ENCODE data around the gene ATAD2B. TPM values are rescaled to one million over a fixed set of nuclear protein-coding genes. Genes with fewer than 3 reads are reported as not detected.

The ATAD2B gene
- total RNA-seq, 4 donors from 2014 or later, result 22.9 to 34.9 (median 28.5) TPM

DNA sequence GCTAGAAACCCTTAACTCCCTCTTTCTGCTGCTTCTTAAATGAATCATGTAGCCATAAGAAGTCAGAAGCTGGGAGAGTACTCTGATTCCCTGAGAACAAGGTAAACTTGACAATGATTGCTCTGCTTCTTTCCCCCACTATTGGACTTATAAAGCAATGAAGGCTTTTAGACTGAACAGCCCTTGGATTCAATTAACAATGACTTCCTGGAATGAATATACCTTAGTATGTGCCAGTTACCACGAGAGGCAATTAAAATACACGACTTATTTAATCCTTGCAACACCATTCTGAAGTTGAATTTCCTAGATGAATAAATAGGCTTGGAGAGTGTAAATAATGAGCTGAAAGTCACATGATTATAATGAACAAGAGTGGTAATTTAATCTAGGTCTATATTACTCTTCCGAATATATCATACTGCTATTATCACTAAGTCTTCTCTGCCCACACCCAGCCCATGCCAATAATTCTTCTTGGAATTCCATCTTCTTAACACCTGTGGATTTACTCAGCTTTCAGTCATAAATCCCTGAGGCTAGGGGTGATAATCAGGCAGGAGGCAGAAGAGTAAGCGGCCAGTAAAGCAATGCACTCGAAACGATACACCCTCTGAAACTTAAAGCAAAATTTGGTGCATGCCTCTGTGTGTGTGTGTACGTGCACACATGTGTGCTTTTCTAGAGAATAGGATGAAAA is 170.2 kb downstream of the ATAD2B start:
- TF ChIP-seq, protein P1, sequence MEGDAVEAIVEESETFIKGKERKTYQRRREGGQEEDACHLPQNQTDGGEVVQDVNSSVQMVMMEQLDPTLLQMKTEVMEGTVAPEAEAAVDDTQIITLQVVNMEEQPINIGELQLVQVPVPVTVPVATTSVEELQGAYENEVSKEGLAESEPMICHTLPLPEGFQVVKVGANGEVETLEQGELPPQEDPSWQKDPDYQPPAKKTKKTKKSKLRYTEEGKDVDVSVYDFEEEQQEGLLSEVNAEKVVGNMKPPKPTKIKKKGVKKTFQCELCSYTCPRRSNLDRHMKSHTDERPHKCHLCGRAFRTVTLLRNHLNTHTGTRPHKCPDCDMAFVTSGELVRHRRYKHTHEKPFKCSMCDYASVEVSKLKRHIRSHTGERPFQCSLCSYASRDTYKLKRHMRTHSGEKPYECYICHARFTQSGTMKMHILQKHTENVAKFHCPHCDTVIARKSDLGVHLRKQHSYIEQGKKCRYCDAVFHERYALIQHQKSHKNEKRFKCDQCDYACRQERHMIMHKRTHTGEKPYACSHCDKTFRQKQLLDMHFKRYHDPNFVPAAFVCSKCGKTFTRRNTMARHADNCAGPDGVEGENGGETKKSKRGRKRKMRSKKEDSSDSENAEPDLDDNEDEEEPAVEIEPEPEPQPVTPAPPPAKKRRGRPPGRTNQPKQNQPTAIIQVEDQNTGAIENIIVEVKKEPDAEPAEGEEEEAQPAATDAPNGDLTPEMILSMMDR (IDR thresholded peaks at IDR 0.05; ENCODE audit: low read depth), result no peak

DNA sequence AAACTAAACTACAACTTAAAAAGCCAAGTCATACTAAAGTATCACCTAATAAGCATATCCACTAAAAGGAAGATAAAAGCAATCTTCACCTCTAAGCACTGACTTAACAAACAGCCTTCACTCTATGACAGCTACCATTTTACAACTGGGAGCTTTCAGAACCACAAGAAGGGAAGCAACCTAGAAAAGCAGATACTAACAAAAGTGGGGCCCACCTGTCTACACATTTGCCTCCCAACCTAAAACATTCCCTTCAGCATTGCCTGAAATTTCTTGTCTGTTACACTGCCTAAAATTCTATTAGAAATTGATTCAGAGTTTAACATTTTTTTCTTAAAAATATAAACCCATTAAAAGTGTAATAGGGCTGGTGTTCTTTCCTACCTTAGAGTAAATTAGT is 172.0 kb downstream of the ATAD2B start:
- TF ChIP-seq, protein P1 (IDR thresholded peaks at IDR 0.05; ENCODE audit: low read depth), result no peak

DNA sequence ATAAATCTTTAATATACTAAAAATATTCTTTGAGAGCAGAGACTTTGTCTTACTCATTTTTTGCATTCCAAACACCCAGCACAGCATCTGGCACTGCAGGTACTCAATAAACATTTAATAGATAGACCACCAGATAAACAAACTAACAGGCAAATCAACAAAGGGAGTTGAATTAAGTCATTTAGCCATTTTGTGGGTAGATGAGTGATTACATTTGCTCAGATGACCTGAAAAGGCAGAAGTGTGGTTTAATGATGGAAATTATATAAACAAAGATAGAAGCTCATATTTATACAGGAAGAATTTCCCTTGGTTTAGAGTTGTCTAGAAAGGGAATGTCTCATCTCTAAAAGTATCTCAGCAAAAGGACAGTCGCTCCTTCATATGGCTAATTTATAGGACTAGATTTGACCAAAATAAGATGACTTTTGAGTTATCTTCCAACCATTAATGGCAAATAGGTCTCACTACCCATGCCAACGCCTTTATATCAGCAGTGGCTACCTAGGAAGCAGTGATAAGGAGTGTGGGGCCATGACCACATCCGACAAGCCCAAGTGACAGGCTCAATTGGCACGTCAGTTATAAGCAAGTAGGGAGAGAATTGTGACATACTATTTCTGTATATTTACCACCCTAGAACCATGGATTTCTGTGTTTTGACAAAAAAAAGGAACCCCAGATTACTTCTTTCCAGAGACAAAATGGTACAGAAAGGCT is 173.5 kb downstream of the ATAD2B start:
- TF ChIP-seq, protein P1 (IDR thresholded peaks at IDR 0.05; ENCODE audit: low read depth), result no peak

DNA sequence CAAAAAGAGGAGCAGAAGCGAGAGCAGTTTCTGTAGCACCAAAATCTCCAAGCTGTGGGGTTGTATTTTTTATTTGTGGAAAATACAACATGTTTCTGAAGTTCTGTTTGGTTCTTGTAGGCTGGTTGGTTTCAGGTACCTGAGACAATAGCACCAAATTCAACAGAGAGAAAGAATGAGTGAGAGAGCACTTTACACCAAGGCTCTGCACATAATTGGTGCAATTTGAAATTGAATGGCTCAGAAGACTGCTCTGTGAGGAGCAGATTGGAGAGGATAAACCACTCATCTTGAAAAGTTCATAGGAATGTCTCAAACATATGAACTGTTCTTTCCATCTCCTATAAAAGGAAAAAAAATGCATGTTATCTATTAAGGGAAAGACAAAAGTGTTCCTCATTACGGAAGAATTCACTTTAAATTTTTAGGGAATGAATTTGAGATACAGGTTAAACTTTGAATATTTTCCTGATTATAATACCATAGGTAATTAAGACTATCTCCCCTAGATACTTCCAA is 175.1 kb downstream of the ATAD2B start:
- TF ChIP-seq, protein P1 (IDR thresholded peaks at IDR 0.05; ENCODE audit: low read depth), result no peak

DNA sequence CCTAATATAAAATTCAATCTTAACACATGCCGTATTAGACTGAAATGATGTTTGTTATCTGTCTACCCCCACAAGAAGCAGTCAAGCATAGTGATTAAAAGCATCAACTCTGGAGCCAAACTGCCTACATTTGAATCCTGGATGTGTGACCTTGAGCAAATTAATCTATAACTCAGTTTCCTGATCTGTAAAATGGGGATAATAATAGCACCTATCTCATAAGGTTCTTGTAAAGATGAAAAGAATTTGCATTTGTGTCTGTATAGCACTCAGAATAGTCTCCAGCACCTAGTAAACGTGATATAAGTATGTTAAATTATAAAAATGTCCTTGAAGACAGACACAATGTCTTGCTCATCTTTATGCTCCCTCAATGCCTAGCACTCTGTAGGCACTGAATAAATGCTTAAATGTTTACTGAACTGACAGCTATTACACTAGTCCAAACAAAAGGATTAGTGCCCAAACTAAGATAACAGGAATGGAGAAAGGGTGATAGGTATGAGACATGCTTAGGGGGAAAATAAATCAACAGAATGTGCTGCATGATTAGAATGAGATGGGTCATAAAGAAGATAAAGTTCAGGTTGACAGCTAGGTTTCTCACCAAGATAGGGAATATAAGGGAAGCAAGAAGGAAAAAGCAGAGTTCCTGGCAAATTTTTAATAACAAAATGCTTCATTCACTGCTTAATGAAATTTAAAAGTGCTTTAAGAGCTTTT is 180.6 kb downstream of the ATAD2B start:
- TF ChIP-seq, protein P1 (IDR thresholded peaks at IDR 0.05; ENCODE audit: low read depth), result no peak

DNA sequence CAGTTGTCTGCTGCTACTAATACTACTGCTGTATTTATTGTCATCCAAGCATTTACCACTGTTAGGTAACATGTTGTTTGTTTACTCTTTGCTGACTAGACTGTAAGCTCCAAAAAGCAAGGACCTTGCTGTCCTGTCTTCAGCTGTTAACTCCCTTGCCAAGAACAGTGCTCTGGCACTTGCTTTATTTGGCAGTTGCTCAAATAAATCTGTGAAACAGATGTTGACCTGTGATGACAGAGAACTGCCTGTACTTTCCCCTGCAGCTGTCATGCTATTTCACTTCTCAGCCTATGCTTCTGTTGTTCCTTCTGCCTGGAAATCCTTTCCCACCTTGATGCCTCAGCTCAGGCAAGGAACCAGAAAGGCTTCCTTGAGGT is 181.2 kb downstream of the ATAD2B start:
- TF ChIP-seq, protein P1 (IDR thresholded peaks at IDR 0.05; ENCODE audit: low read depth), result no peak
